Prostate gland (tissue), 2 donors: ENCODE measurements around the gene FNDC3B. TPM values are rescaled to one million over a fixed set of nuclear protein-coding genes. Genes with fewer than 3 reads are reported as not detected.

Source experiments
- DNase-seq: peaks from one replicate; pipeline ENCODE4 v3.0.0-alpha.2; 2019; ENCODE audit warnings: low spot score
- H3K27ac ChIP-seq, 2 donors: fragments of 200-600 bp; sonication (generic); 2 replicates each; pipeline ENCODE4 v1.5.1; 2017 to 2019
- H3K27me3 ChIP-seq: fragments of 200-600 bp; sonication (generic); replicated peaks from 2 replicates; pipeline ENCODE4 v1.5.1; 2019; ENCODE audit not compliant: insufficient read depth
- H3K36me3 ChIP-seq, 2 donors: fragments of 200-600 bp; sonication (generic); 1 replicate in 1 of 2; 2 replicates in 1 of 2; pipeline versions ENCODE4 v1.5.1 to v1.8.1; 2017 to 2019
- H3K4me1 ChIP-seq: fragments of 200-600 bp; sonication (generic); replicated peaks from 2 replicates; pipeline ENCODE4 v1.5.1; 2019
- H3K4me3 ChIP-seq, 2 donors: fragments of 200-600 bp; sonication (generic); 2 replicates each; pipeline ENCODE4 v1.5.1; 2017 to 2019
- H3K9me3 ChIP-seq: fragments of 200-600 bp; sonication (generic); 2 replicates; pipeline ENCODE4 v1.5.1; 2017
- CTCF ChIP-seq, 4 experiments: fragments of 200-600 bp in 2 of 4; fragments of 450-650 bp in 2 of 4; sonication (generic) in 2 of 4; IDR thresholded peaks; 1 replicate in 3 of 4; 2 replicates in 1 of 4; pipeline ENCODE4 v1.5.1; 2016 to 2019; ENCODE audit warnings: antibody characterized with exemption in 4 of 4, mild to moderate bottlenecking in 2 of 4, moderate library complexity in 2 of 4
- POLR2A ChIP-seq: fragments of 450-650 bp; IDR thresholded peaks from one replicate; pipeline ENCODE4 v1.6.1; 2016; ENCODE audit warnings: antibody characterized with exemption, mild to moderate bottlenecking
- POLR2AphosphoS5 ChIP-seq: sonication (generic); formaldehyde crosslinking; IDR thresholded peaks from one replicate; pipeline ENCODE4 v1.6.1; 2017; ENCODE audit warnings: antibody characterized with exemption
- WGBS: methylation state at CpG from one replicate; pipeline ENCODE4 v1.1.5; 2018; 5-methylcytosine and 5-hydroxymethylcytosine counted together
- intact Hi-C: fragments of 100-400 bp; cut with DNase I; formaldehyde crosslinking; loops from one replicate; pipeline ENCODE4 v1.14.2; 2022
- total RNA-seq, 2 donors: library from RNA; depleted of rRNA; stranded (reverse); fragments of >200 nt; gene quantifications; one replicate each; pipeline ENCODE4 v1.1.0, GENCODE V29; 2016

The FNDC3B gene
- total RNA-seq, 2 donors from 2014 or later: 35.9 to 62.4 TPM

DNA sequence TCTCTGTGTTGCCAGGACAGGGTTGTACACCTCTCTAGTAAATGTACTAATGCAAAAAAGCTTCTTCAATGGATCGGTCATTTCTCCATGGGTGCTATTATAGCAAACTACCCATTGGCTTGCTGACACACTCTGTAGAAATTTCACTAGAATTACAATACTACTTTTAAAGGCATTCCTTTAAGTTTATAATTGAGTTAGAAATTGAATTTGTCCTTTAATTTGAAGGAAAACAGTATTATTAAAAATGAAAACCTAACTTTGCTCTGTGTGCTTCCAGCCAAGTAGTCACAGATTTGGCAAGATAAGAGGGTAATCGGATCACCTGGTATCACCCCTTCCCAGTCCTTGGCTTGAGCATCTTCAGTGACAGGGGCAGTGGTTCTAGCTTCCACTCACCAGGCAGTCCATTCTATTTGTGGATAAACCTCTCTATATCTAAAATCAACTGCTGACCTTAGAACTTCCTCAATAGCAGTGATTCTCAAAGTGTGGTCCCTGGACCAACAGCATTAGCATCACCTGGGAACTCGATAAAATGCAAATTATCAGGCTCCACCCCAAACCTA is 315.6 kb downstream of the FNDC3B start:
- TF ChIP-seq POLR2AphosphoS5 (no peak), POLR2A (no peak)
- Histone ChIP-seq H3K4me1 (no peaks in the 10 kb centered on the region), H3K9me3 (no peaks in the 10 kb centered on the region), H3K36me3 (no peaks in the 10 kb centered on the region), H3K4me3 (no peak overlapping the region), H3K27me3 (no peaks in the 10 kb centered on the region), H3K27ac (no peak overlapping the region)
- DNase-seq: no peak
- 51% methylated on average over 3 of the region's 3 CpGs for WGBS
- intact Hi-C loops: no loop called here

DNA sequence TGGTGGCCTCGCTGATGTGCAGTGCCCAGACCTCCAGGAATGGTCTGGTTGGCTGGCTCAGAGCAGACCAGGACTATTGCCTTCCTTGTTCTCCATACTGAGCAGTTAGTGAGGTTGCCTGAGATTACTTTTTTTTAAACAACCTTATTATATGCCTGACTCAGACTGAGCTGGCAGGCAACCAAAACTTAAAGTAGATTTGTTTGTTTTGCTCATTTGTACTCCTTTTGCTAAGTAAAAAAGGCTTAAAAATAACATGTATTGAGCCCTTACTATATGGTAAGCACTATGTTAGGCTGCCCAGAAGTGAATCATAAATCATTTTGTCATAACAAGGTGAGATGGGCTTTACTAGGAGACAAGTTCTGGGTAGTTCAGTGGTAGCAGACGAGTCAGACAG is 316.5 kb downstream of the FNDC3B start:
- Histone ChIP-seq H3K9me3 (no peaks in the 10 kb centered on the region), H3K27me3 (no peaks in the 10 kb centered on the region), H3K36me3 (no peaks in the 10 kb centered on the region), H3K27ac (no peak overlapping the region), H3K4me1 (no peaks in the 10 kb centered on the region), H3K4me3 (no peak overlapping the region)
- DNase-seq: no peak
- TF ChIP-seq POLR2AphosphoS5 (no peak), CTCF (IDR thresholded peaks at IDR 0.05) (no peak), POLR2A (no peak)
- intact Hi-C loops: no loop called here
- WGBS: 37% methylated on average over 2 of the region's 2 CpGs

- TF ChIP-seq POLR2AphosphoS5 (no peak), CTCF (IDR thresholded peaks at IDR 0.05) (no peak), POLR2A (no peak)
- 96% methylated on average over 5 of the region's 5 CpGs for WGBS
- DNase-seq: no peak
- Histone ChIP-seq H3K27ac (no peak overlapping the region), H3K27me3 (no peaks in the 10 kb centered on the region), H3K9me3 (no peaks in the 10 kb centered on the region), H3K4me3 (no peak overlapping the region), H3K4me1 (no peaks in the 10 kb centered on the region), H3K36me3 (no peaks in the 10 kb centered on the region)
- intact Hi-C loops: no loop called here
These were observed 317.0 kb downstream of the FNDC3B start for GRCh38 chr3:172356427-172356826.

- TF ChIP-seq POLR2A: no peak
- H3K27me3 ChIP-seq: no peaks in the 10 kb centered on the region
- WGBS: 78% methylated on average over 6 of the region's 6 CpGs
- no peak overlapping the region for H3K27ac ChIP-seq
- intact Hi-C loops: no loop called here
- no peak for DNase-seq
- no peak overlapping the region for H3K4me3 ChIP-seq
- no peaks in the 10 kb centered on the region for H3K9me3 ChIP-seq
- H3K4me1 ChIP-seq: no peaks in the 10 kb centered on the region
- H3K36me3 ChIP-seq: no peaks in the 10 kb centered on the region
These were observed 318.7 kb downstream of the FNDC3B start for GRCh38 chr3:172357850-172358754.

DNA sequence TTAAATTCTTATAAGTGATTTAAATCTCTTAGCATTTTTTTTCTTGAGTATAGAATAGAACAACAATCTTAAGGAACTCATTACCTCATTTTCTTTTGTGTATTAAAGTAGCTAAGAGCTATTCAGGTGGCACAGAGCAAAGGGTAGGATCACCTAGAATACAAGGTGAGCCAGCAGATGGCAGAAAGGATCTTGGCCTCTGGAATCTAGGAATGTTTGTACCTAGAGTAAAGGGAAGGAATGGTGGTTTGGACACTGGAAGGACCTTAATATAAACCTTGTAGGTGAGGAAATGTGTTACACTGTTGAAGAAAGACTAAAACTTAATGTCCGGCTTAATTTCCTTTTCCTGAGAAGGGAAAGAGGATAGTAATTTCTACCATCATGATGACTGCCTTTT is 319.9 kb downstream of the FNDC3B start:
- 94% methylated on average over 1 of the region's 1 CpG for WGBS
- TF ChIP-seq POLR2AphosphoS5 (no peak), POLR2A (no peak), CTCF (IDR thresholded peaks at IDR 0.05) (no peak)
- Histone ChIP-seq H3K27ac (no peak overlapping the region), H3K27me3 (no peaks in the 10 kb centered on the region), H3K4me1 (no peaks in the 10 kb centered on the region), H3K4me3 (no peak overlapping the region), H3K36me3 (no peaks in the 10 kb centered on the region), H3K9me3 (no peaks in the 10 kb centered on the region)
- intact Hi-C loops: no loop called here
- DNase-seq: no peak

- TF ChIP-seq POLR2AphosphoS5: no peak
- H3K27me3 ChIP-seq: no peaks in the 10 kb centered on the region
- intact Hi-C loops: no loop called here
- H3K4me1 ChIP-seq: no peaks in the 10 kb centered on the region
- no peak overlapping the region for H3K27ac ChIP-seq
- H3K36me3 ChIP-seq: no peaks in the 10 kb centered on the region
- no peak overlapping the region for H3K4me3 ChIP-seq
- DNase-seq: no peak
- no peaks in the 10 kb centered on the region for H3K9me3 ChIP-seq
- WGBS: 97% methylated on average over 2 of the region's 2 CpGs
These were observed 320.6 kb downstream of the FNDC3B start for GRCh38 chr3:172359996-172360395.
